Left hindlimb (tissue), 1 donor: ENCODE data around the gene CST1.
"Not testable (repeated sequence)": the region's sequence is repeated elsewhere in the genome, so short reads cannot be mapped to it uniquely, and the experiment has no call there.

Source experiments
- DNase-seq: peaks from one replicate; pipeline ENCODE4 v3.0.0-alpha.2; 2018

CST1 gene

GRCh38 chr20:23750786-23751185, at the start of gene CST1:
CST1 (minus strand) TSS chr20:23750935; CDS start chr20:23750866, 69 bp downstream.
- DNase-seq, result not testable (repeated sequence)

GRCh38 chr20:23799216-23799847, 48.6 kb upstream of the CST1 start:
- not testable (repeated sequence) for DNase-seq

- DNase-seq, result no peak
Measured at GRCh38 chr20:23795526-23795925, 44.8 kb upstream of the CST1 start.

GRCh38 chr20:23794841-23795240, 44.1 kb upstream of the CST1 start:
- no peak for DNase-seq

GRCh38 chr20:23794065-23794464, 43.3 kb upstream of the CST1 start:
- no peak for DNase-seq

- no peak for DNase-seq
Measured at GRCh38 chr20:23783447-23783846, 32.7 kb upstream of the CST1 start.

GRCh38 chr20:23782366-23782983, 31.7 kb upstream of the CST1 start:
- no peak for DNase-seq

- DNase-seq, result not testable (repeated sequence)
Measured at GRCh38 chr20:23778676-23779075, 27.9 kb upstream of the CST1 start.

- not testable (repeated sequence) for DNase-seq
Measured at GRCh38 chr20:23777380-23777779, 26.6 kb upstream of the CST1 start.

GRCh38 chr20:23776067-23776771, 25.5 kb upstream of the CST1 start:
- DNase-seq, result no peak

GRCh38 chr20:23774081-23774480, 23.3 kb upstream of the CST1 start:
- DNase-seq, result no peak

GRCh38 chr20:23773579-23773978, 22.8 kb upstream of the CST1 start:
- no peak for DNase-seq

- no peak for DNase-seq
Measured at GRCh38 chr20:23773127-23773526, 22.4 kb upstream of the CST1 start.

- no peak for DNase-seq
Measured at GRCh38 chr20:23772074-23772473, 21.3 kb upstream of the CST1 start.

- no peak for DNase-seq
Measured at GRCh38 chr20:23770384-23770783, 19.6 kb upstream of the CST1 start.

GRCh38 chr20:23768520-23768919, 17.8 kb upstream of the CST1 start:
- not testable (repeated sequence) for DNase-seq

- DNase-seq, result no peak
Measured at GRCh38 chr20:23766531-23766930, 15.8 kb upstream of the CST1 start.

- no peak for DNase-seq
Measured at GRCh38 chr20:23765578-23765977, 14.8 kb upstream of the CST1 start.

- not testable (repeated sequence) for DNase-seq
Measured at GRCh38 chr20:23764630-23765029, 13.9 kb upstream of the CST1 start.

GRCh38 chr20:23763345-23763744, 12.6 kb upstream of the CST1 start:
- no peak for DNase-seq

- no peak for DNase-seq
Measured at GRCh38 chr20:23759306-23759940, 8.7 kb upstream of the CST1 start.

- DNase-seq, result not testable (repeated sequence)
Measured at GRCh38 chr20:23756792-23757191, 6.1 kb upstream of the CST1 start.

- DNase-seq, result not testable (repeated sequence)
Measured at GRCh38 chr20:23755131-23755611, 4.4 kb upstream of the CST1 start.
